Stimulated activated naive B cell treated with anti-CD40 and anti-IgM and Interleukin-4, amounts not matched to agents 10 μg/mL and 1 μg/mL and 100 μg/mL, for 72 hours (primary cell): ENCODE data around the gene BASP1.

Experiments used
- ATAC-seq, 2 donors: fragments of 150-1000 bp; cut with Tn5 transposase; replicated peaks; 2 replicates each; pipeline ENCODE4 v1.10.0; 2021; ENCODE audit warnings: moderate library complexity in 1 of 2
- DNase-seq: peaks from one replicate; pipeline ENCODE4 v3.0.0; 2021
- H3K27ac Mint-ChIP-seq: one replicate; pipeline ENCODE4 v1.8.0; 2022; ENCODE audit warnings: mild to moderate bottlenecking, mixed read lengths
- H3K27me3 Mint-ChIP-seq, 2 donors: one replicate each; pipeline ENCODE4 v1.8.0; 2022; ENCODE audit warnings: mixed read lengths in 2 of 2
- H3K36me3 Mint-ChIP-seq, 2 donors: one replicate each; pipeline ENCODE4 v1.8.0; 2022; ENCODE audit warnings: mixed read lengths in 2 of 2, mild to moderate bottlenecking in 1 of 2
- H3K4me1 Mint-ChIP-seq, 2 donors: one replicate each; pipeline ENCODE4 v1.8.0; 2022; ENCODE audit warnings: mixed read lengths in 2 of 2, mild to moderate bottlenecking in 1 of 2
- H3K4me3 Mint-ChIP-seq, 2 donors: one replicate each; pipeline ENCODE4 v1.8.0; 2022; ENCODE audit warnings: mild to moderate bottlenecking in 2 of 2, mixed read lengths in 2 of 2, moderate library complexity in 1 of 2
- H3K9me3 Mint-ChIP-seq, 2 donors: one replicate each; pipeline ENCODE4 v1.8.0; 2022; ENCODE audit warnings: mixed read lengths in 2 of 2, mild to moderate bottlenecking in 1 of 2

Gene BASP1

GRCh38 chr5:17212191-17212590 lies 5.2 kb upstream of the BASP1 start:
- peaks cover 16 to 32% of the 10 kb centered on the region in 2 donors for H3K4me1 Mint-ChIP-seq
- peaks cover 0 to 4% of the 10 kb centered on the region in 2 donors for H3K36me3 Mint-ChIP-seq
- no peak overlapping the region for H3K4me3 Mint-ChIP-seq
- DNase-seq, result no peak
- H3K27me3 Mint-ChIP-seq, result peaks cover 0 to 3% of the 10 kb centered on the region in 2 donors
- H3K27ac Mint-ChIP-seq, result no peak overlapping the region
- no peak for ATAC-seq
- no peaks in the 10 kb centered on the region for H3K9me3 Mint-ChIP-seq

- DNase-seq (no peak), ATAC-seq (no peak)
- Mint-ChIP-seq H3K4me1 (peaks cover 16 to 32% of the 10 kb centered on the region in 2 donors), H3K27ac (peak overlapping the region; percentile 14), H3K36me3 (peaks cover 0 to 4% of the 10 kb centered on the region in 2 donors), H3K9me3 (no peaks in the 10 kb centered on the region), H3K4me3 (no peak overlapping the region), H3K27me3 (peaks cover 0 to 3% of the 10 kb centered on the region in 2 donors)
Measured at GRCh38 chr5:17212996-17213395, 4.4 kb upstream of the BASP1 start.

- Mint-ChIP-seq H3K4me3 (no peak overlapping the region), H3K36me3 (peaks cover 4 to 7% of the 10 kb centered on the region in 2 donors), H3K4me1 (peaks cover 17 to 35% of the 10 kb centered on the region in 2 donors), H3K27me3 (peaks cover 0 to 2% of the 10 kb centered on the region in 2 donors), H3K9me3 (no peaks in the 10 kb centered on the region), H3K27ac (no peak overlapping the region)
- ATAC-seq (peak; percentile 16 to 33), DNase-seq (no peak)
Measured at GRCh38 chr5:17213938-17214337, 3.5 kb upstream of the BASP1 start.

- no peak overlapping the region for H3K27ac Mint-ChIP-seq
- H3K36me3 Mint-ChIP-seq, result peaks cover 13% of the 10 kb centered on the region in 2 donors
- no peaks in the 10 kb centered on the region for H3K27me3 Mint-ChIP-seq
- no peaks in the 10 kb centered on the region for H3K9me3 Mint-ChIP-seq
- no peak overlapping the region for H3K4me3 Mint-ChIP-seq
- peaks cover 24 to 45% of the 10 kb centered on the region in 2 donors for H3K4me1 Mint-ChIP-seq
- DNase-seq (no peak), ATAC-seq (no peak)
Measured at GRCh38 chr5:17214893-17215292, 2.5 kb upstream of the BASP1 start.

GRCh38 chr5:17215361-17215760 lies 2.1 kb upstream of the BASP1 start:
- no peak for ATAC-seq
- Mint-ChIP-seq H3K4me3 (no peak overlapping the region), H3K27me3 (no peaks in the 10 kb centered on the region), H3K36me3 (peaks cover 17% of the 10 kb centered on the region in 2 donors), H3K27ac (no peak overlapping the region), H3K9me3 (no peaks in the 10 kb centered on the region), H3K4me1 (peaks cover 27 to 50% of the 10 kb centered on the region in 2 donors)
- DNase-seq, result no peak

- Mint-ChIP-seq H3K27ac (peak overlapping the region; percentile 97), H3K4me3 (peak overlapping the region; percentile 87 to 97), H3K4me1 (peaks cover 28 to 57% of the 10 kb centered on the region in 2 donors), H3K36me3 (peaks cover 17 to 19% of the 10 kb centered on the region in 2 donors), H3K27me3 (no peaks in the 10 kb centered on the region), H3K9me3 (no peaks in the 10 kb centered on the region)
- ATAC-seq, result peak; percentile 44 to 56
- DNase-seq, result peak; percentile 78
Measured at GRCh38 chr5:17216176-17216973, 1.1 kb upstream of the BASP1 start.

GRCh38 chr5:17216974-17217492 lies 398 bp upstream of the BASP1 start:
- peak overlapping the region; percentile 87 to 97 for H3K4me3 Mint-ChIP-seq

GRCh38 chr5:17218353-17219005 lies 1.0 kb downstream of the BASP1 start:
- peak overlapping the region; percentile 97 for H3K27ac Mint-ChIP-seq
- no peaks in the 10 kb centered on the region for H3K9me3 Mint-ChIP-seq
- H3K4me3 Mint-ChIP-seq, result peak overlapping the region; percentile 87 to 97
- ATAC-seq, result peak; percentile 29 to 32
- DNase-seq, result peak; percentile 34
- no peaks in the 10 kb centered on the region for H3K27me3 Mint-ChIP-seq
- peaks cover 22 to 31% of the 10 kb centered on the region in 2 donors for H3K36me3 Mint-ChIP-seq
- peaks cover 42 to 72% of the 10 kb centered on the region in 2 donors for H3K4me1 Mint-ChIP-seq

More at GRCh38 chr5:17216974-17217492, 398 bp upstream of the BASP1 start:
- Mint-ChIP-seq H3K36me3 (peaks cover 17 to 20% of the 10 kb centered on the region in 2 donors), H3K27me3 (no peaks in the 10 kb centered on the region), H3K27ac (peak overlapping the region; percentile 97), H3K9me3 (no peaks in the 10 kb centered on the region), H3K4me1 (peaks cover 30 to 60% of the 10 kb centered on the region in 2 donors)
- DNase-seq (no peak), ATAC-seq (no peak)

GRCh38 chr5:17219006-17219422 lies 1.6 kb downstream of the BASP1 start:
- peak; percentile 1 to 8 for ATAC-seq
- H3K4me1 Mint-ChIP-seq, result peaks cover 45 to 74% of the 10 kb centered on the region in 2 donors

GRCh38 chr5:17219469-17219868 lies 2.0 kb downstream of the BASP1 start:
- peak overlapping the region; percentile 87 to 97 for H3K4me3 Mint-ChIP-seq
- DNase-seq (no peak), ATAC-seq (no peak)
- peaks cover 29 to 41% of the 10 kb centered on the region in 2 donors for H3K36me3 Mint-ChIP-seq
- peak overlapping the region; percentile 97 for H3K27ac Mint-ChIP-seq
- H3K9me3 Mint-ChIP-seq, result no peaks in the 10 kb centered on the region
- peaks cover 49 to 76% of the 10 kb centered on the region in 2 donors for H3K4me1 Mint-ChIP-seq
- no peaks in the 10 kb centered on the region for H3K27me3 Mint-ChIP-seq

More at GRCh38 chr5:17219006-17219422, 1.6 kb downstream of the BASP1 start:
- Mint-ChIP-seq H3K4me3 (peak overlapping the region; percentile 87 to 97), H3K9me3 (no peaks in the 10 kb centered on the region), H3K27ac (peak overlapping the region; percentile 97), H3K27me3 (no peaks in the 10 kb centered on the region), H3K36me3 (peaks cover 27 to 36% of the 10 kb centered on the region in 2 donors)
- peak; percentile 17 for DNase-seq

GRCh38 chr5:17219992-17220391 lies 2.6 kb downstream of the BASP1 start:
- no peaks in the 10 kb centered on the region for H3K9me3 Mint-ChIP-seq
- ATAC-seq, result no peak
- H3K27me3 Mint-ChIP-seq, result no peaks in the 10 kb centered on the region
- peak overlapping the region; percentile 97 for H3K27ac Mint-ChIP-seq
- no peak for DNase-seq
- H3K4me1 Mint-ChIP-seq, result peaks cover 53 to 80% of the 10 kb centered on the region in 2 donors
- peak overlapping the region; percentile 87 to 97 for H3K4me3 Mint-ChIP-seq
- H3K36me3 Mint-ChIP-seq, result peaks cover 32 to 45% of the 10 kb centered on the region in 2 donors

- H3K9me3 Mint-ChIP-seq, result no peaks in the 10 kb centered on the region
- peak overlapping the region; percentile 17 to 87 for H3K4me3 Mint-ChIP-seq
- H3K4me1 Mint-ChIP-seq, result peaks cover 54 to 80% of the 10 kb centered on the region in 2 donors
- no peaks in the 10 kb centered on the region for H3K27me3 Mint-ChIP-seq
- H3K27ac Mint-ChIP-seq, result peak overlapping the region; percentile 62
- ATAC-seq, result no peak
- peaks cover 32 to 45% of the 10 kb centered on the region in 2 donors for H3K36me3 Mint-ChIP-seq
- DNase-seq, result no peak
Measured at GRCh38 chr5:17220469-17220868, 3.0 kb downstream of the BASP1 start.

GRCh38 chr5:17221843-17222636 lies 4.6 kb downstream of the BASP1 start:
- ATAC-seq (peak in 1 of 2 donors; percentile 11), DNase-seq (peak; percentile 18)
- Mint-ChIP-seq H3K27ac (peak overlapping the region; percentile 31), H3K4me1 (peaks cover 52 to 77% of the 10 kb centered on the region in 2 donors), H3K9me3 (no peaks in the 10 kb centered on the region), H3K27me3 (no peaks in the 10 kb centered on the region), H3K36me3 (peaks cover 34 to 50% of the 10 kb centered on the region in 2 donors), H3K4me3 (peak overlapping the region; percentile 44 to 61)
